Measurements from ENCODE around the gene OSBPL5.

The OSBPL5 gene

DNA sequence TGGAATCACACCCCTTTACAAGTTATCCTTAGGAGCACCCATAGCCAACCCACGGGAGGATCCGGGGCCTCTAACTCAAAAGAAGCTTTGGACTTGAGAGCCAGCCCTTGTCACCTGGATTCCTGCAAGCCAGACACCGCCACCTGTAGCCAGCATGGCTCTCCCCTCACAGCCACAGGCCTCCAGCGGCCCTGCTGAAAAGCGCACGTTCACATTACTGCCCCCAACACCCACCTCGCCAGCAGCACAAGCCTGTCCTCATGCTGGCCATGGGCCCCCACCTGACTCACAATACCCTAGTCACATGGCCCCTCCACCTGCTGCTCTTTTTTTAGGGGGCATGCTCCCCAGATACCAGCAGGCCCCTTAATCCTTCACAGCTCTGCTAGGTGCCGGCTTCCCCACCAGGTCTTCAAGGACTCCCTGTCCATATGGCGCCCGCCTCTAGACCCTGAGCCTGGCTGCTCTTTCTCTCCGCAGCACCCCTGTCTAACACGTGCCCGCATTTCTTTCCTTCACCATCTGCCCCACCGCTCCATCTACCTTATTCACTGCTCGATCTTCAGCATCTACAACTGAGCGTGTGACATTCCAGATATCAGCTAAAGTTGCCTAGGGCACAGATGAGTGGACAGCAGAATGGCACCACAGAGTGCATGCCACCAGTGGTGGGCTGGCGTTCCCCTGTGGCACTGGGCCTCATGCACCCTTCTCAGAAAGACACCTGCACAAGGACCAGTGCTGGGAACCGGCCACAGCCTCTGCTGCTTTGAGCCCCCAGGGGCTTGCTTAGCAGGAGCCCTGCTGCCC, 114.5 kb downstream of the OSBPL5 start:
- DNase-seq = no peak

DNA sequence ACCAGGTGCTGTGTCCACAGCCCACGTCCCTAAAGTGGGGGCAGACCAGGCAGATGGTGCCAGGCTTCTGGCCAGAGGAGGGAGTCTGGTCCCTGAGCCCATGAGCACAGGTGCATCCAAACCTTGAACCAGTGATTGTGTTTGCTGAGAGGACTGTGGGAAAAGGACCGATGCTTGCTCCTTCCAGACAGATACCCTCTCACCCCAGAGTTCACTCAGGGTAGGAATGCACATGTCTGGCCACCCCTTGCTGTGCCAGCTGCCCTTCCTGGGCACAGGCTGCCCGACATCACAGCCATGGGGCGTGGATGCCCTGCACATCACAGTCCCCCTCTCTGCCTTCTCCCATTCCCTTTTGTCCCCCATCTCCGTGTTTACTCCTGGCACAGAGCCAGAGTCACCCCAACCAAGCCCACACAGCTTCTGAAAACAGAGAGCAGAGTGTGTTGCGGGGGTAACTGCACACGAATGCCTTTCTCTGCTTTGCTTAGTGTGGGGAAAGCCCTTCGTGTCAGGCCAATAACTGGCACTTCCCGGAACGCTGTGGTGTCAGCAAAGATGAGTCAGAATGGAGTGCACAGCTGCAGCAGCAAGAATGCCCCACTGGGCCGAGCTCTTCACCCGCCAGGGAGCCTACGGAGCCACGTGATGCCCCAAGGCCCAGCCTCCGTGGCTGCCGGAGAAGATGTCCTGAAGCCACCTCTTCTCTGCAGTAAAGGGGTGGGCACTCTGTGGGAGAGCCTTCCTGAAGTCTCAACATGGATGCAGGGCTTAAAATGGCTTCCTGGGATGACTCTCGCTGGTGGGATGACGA, 115.5 kb downstream of the OSBPL5 start:
- DNase-seq = no peak

DNA sequence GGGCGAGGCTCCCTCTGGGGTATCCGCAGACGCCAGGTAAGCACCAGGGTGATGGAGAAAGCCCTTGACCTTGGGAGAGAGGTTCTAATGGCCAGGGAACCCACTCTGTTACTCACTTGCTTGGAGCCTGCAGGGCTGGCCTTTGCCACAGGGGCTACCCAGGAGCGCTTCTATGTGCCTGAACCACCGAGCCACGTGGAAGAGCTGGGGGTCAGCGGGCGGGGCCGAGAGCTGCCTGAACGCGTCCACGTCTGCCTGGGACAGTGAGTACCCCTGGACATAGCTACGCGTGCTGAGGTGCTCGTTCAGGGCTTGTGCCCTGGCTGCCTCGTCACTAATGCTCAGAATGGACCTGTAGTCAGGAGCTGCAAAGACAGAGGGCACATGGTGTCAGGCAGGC, 117.5 kb downstream of the OSBPL5 start:
- DNase-seq = no peak

DNA sequence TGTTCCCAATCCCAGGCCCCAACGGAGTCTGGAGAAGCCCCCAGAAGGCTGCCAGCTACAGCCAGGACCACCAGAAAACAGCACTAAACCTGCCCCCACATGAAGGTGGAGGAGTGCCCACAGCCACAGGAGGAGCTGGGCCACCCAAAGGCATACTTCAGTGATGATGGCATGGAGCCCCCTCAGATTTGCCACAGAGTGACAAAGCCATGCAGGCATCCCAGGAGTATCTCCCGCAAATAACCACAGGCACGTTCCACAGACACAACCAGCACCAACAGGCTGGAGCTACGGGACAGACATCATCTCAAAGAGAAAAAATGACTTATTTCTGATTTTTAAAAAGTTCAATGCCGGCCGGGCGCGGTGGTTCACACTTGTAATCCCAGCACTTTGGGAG, 118.5 kb downstream of the OSBPL5 start:
- DNase-seq = no peak

DNA sequence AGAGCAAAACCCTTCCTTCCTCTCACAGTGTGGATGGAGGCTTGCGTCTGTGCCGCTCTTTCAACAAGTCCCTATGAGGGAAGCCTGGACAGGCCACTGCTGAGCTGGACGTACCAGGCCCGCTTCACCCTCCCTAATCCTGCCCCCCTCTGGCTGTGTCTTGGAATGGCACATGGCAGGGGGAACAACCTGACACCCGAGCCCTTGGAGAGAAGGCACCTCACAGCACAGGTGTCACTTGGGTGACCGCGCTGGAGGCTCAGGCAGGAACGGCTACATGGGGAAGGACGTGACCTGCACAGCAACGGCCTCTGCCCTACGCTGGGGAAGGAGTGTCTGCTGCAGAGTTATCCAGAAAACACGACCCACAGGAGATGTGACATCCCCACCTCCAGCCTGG, 118.9 kb downstream of the OSBPL5 start:
- DNase-seq = no peak

DNA sequence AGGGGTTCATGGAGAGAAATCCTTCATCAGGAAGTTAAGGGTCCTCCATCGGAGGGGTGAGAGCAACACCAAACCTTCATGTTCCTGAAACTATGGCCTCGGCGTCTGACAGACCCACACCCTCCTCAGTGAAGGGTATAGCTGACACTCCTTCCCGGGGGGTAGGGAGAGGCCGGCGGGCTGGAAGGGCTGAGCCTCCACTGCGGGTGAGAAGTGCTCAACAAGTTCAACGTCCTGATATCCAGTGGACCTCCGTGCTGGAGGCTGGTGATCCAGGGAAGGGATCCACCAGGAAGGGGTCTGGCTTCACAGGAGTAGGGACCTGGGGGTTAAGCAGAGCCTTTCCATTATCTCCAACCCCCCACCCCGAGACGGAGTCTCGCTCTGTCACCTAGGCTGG, 120.2 kb downstream of the OSBPL5 start:
- no peak for DNase-seq

DNA sequence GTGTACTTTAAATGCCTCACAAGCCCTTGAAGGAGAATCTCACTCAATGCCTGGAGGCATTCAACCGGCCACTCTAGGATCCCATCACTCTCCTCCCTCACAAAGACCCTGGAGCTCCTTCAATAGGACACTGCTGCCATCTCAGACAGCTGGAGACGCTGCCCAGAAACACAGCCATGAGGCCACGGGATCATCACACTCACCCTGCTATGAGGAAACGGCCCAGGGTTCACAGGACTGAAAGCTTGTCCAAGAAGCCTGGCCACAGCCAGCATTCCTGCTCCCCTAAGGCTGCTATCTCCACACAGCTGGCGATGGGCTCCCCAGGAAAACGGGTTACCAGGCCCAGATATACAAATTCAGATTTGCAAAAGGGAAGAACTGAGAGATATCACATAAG, 121.1 kb downstream of the OSBPL5 start:
- no peak for DNase-seq

DNA sequence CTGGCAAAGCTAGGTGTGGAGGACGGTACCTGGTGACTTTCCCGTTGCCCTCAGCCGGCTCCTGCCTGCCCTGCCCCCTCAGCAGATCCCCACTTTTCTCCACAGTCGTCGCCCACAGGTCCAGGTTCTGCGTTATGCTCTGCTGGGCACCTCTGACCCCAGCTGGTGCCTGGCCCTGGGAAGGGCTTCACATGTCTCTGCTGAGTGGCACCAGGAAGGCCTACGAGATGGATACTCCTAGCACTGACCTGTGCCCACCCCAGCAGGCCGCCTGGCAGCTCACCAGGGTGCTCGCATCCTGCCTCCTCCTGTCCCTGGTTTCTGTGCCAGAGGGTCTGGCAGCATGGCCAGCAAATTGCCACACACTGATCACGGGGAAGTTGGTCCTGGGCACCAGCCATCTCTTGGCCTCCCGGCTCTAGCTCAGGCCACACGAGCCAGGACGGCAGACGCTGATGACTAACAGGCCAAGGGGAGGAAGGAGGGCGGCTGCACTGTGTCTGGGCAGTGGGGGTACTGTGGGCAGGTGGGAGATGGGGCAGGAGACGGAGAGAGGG, 121.7 kb downstream of the OSBPL5 start:
- no peak for DNase-seq

DNA sequence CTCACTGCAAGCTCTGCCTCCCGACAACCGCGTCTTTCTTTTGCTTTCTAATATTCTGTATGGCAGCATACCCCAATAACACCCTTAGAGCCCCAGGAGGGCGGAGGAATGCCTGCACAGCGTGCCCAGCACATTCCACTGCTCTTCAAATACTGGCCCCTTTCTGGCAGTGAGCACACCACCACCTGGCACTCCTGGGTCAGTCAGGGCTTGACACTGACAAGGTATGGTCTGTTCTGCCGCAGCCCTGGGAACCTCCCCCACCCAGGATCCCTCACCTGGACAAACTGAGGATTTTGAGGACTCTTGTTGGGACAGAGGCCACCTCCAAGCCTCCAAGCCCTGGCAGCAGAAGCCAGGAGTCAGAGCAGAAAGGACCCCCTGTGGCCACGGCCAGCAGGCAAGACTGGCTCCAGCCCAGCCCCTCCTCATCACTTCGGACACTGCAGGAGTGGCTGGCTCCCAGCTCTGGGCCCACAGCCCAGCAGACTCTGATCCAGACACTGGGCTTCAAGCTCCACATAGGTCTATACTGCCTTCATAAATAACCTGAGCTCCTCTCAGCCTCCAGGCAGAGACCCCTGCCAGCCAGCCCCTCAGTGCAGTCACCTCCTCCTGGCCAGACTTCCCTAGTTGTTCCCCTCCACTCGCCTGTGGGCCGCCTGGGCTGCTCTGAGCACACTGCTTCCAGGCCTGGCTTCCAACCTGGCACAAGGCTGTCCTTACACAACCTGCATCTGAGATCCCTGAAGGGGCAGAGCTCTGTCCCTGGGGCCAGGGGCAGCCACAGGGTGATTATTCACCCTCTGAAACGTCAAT, 122.4 kb downstream of the OSBPL5 start:
- DNase-seq = no peak

DNA sequence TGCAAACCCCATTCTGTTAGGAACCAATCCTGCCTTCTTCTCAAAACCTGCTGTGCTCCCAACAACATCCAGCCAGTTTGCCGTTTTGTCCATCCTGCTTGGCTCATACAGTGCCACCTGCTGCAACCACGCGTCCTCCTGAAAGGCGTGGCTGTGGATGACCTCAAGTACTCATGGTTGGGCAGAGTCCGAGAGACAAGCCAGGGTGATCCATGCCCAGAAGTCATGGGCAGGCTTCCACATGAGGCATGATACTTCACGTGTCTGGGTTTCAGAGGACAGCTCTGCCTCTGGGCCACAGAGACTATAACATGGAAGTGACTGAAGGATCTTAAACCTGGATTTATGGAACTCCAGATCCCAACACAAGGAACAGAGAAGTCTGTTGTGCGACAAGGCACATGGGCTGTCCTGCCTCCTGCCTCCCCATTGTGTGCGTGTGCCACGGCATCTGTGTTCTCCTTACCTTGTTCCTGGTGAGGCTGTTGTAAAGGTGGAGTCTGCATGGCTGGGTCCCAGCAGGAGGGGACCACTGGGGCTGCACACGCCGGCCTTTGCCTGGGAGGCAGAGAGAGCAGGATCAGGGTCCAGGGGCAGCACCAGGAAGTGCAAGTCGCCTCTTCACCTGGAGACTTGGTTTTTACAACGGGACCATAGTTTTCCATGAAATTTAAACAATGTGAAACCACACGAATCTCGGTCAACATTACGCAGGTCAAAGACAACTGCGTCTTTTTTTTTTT, 123.2 kb downstream of the OSBPL5 start:
- no peak for DNase-seq

DNA sequence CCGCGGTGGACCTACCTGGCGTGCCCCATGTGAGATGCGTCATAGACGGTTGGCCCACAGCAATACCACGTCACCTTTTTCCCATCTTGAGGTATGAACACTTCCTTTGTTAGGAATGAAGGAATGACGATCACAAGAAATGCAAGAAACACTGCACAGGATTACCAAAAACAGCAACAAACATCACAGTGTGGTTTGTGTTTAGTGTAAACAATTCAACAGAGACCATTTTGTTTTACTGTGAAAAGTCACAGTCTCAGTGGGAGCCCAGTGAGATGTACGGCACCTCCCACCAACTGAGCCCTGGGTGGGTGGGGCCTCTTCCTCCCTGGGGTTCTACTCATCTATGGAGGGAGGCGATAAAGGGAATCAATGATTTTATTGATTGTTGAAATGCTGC, 124.2 kb downstream of the OSBPL5 start:
- no peak for DNase-seq

DNA sequence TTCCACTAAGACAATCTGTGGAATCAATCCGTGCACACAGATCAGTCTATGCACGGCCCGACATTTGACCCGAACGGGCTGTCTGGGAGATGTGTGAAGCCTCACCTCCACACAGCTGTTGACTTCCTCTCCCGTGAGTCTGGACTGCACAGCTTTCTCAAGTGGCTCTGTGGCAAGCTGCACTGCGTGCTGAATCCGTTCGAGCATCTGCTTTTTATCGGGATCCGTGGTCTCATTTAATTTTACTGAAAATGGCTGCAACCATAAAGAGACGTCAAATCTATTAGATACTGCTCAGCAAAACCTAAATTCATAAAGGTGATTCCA, 127.2 kb downstream of the OSBPL5 start:
- no peak for DNase-seq

Data from activated naive CD4-positive, alpha-beta T cell treated with anti-CD3 and anti-CD28 coated beads, Interleukin-2, amount 50 U/mL, for 16 hours (primary cell).